SK-N-SH (cell line): ENCODE results near the gene ADNP2. TPM values are rescaled to one million over a fixed set of nuclear protein-coding genes. Genes with fewer than 3 reads are reported as not detected.

Experiments used
- CTCF ChIA-PET: fragments of 300-600, 350-600 bp; formaldehyde crosslinking; extraction: SDS; loops from one replicate; lab custom pipeline; 2021; lab: Yijun Ruan, JAX
- POLR2A ChIA-PET: fragments of 350-600 bp; sonication (Branson Sonifier 250); formaldehyde crosslinking; extraction: SDS; loops from one replicate; lab custom pipeline; 2020; ENCODE audit warnings: antibody characterized with exemption, inconsistent platforms; lab: Yijun Ruan, JAX
- DNase-seq: peaks from one replicate; pipeline ENCODE4 v3.0.0; 2012
- H2AFZ ChIP-seq: fragments of 200-600 bp; sonication (generic); 2 replicates; pipeline ENCODE4 v1.8.1; 2016; ENCODE audit warnings: antibody characterized with exemption, mild to moderate bottlenecking, low read depth
- H3F3A ChIP-seq: fragments of 200-600 bp; sonication (generic); replicated peaks from 2 replicates; pipeline ENCODE3; 2016; ENCODE audit warnings: antibody characterized with exemption, mild to moderate bottlenecking; ENCODE audit not compliant: insufficient read depth
- H3K27ac ChIP-seq, 2 experiments: fragments of 200-500 bp in 1 of 2; fragments of 200-600 bp in 1 of 2; sonication (Bioruptor generic) in 1 of 2; sonication (generic), shearing (Covaris generic) in 1 of 2; 2 replicates each; pipeline versions ENCODE4 v1.5.1 to v1.6.1; 2014 to 2016; ENCODE audit warnings: low read depth in 2 of 2, inconsistent platforms in 1 of 2, low read length in 1 of 2, mild to moderate bottlenecking in 1 of 2, mixed read lengths in 1 of 2
- H3K27me3 ChIP-seq: fragments of 200-600 bp; sonication (generic), shearing (Covaris generic); 2 replicates; pipeline ENCODE4 v1.6.1; 2016; ENCODE audit warnings: mixed run types; ENCODE audit not compliant: insufficient read depth
- H3K36me3 ChIP-seq, 2 experiments: fragments of 200-500 bp in 1 of 2; fragments of 200-600 bp in 1 of 2; sonication (Bioruptor generic) in 1 of 2; sonication (generic) in 1 of 2; replicated peaks in 1 of 2; 2 replicates each; pipeline versions ENCODE3 to v1.5.1; 2014 to 2016; ENCODE audit warnings: low read length in 1 of 2, mild to moderate bottlenecking in 1 of 2; ENCODE audit not compliant: insufficient read depth in 2 of 2, control insufficient read depth in 1 of 2
- H3K4me1 ChIP-seq, 2 experiments: fragments of 200-500 bp in 1 of 2; fragments of 200-600 bp in 1 of 2; sonication (Bioruptor generic) in 1 of 2; sonication (generic), shearing (Covaris generic) in 1 of 2; 2 replicates each; pipeline versions ENCODE4 v1.5.1 to v1.6.1; 2014 to 2016; ENCODE audit warnings: low read depth in 1 of 2, low read length in 1 of 2, mixed run types in 1 of 2; ENCODE audit not compliant: insufficient read depth in 2 of 2, control insufficient read depth in 1 of 2
- H3K4me2 ChIP-seq: fragments of 200-600 bp; sonication (generic), shearing (Covaris generic); 2 replicates; pipeline ENCODE4 v1.6.1; 2017; ENCODE audit warnings: mixed run types
- H3K4me3 ChIP-seq, 2 experiments: fragments of 200-500 bp in 1 of 2; fragments of 200-600 bp in 1 of 2; sonication (Bioruptor generic) in 1 of 2; sonication (generic), shearing (Covaris generic) in 1 of 2; 2 replicates each; pipeline versions ENCODE4 v1.5.1 to v1.8.1; 2014 to 2016; ENCODE audit warnings: low read depth in 2 of 2, inconsistent platforms in 1 of 2, low read length in 1 of 2, mild to moderate bottlenecking in 1 of 2, mixed read lengths in 1 of 2, moderate library complexity in 1 of 2
- H3K79me2 ChIP-seq: fragments of 200-600 bp; sonication (generic); 2 replicates; pipeline ENCODE4 v1.8.1; 2017; ENCODE audit warnings: mild to moderate bottlenecking; ENCODE audit not compliant: insufficient read depth
- H3K9ac ChIP-seq: fragments of 200-600 bp; sonication (generic); 2 replicates; pipeline ENCODE4 v1.6.1; 2017; ENCODE audit warnings: mixed run types
- H3K9me2 ChIP-seq: fragments of 200-600 bp; sonication (generic); 2 replicates; pipeline ENCODE4 v1.6.1; 2017; ENCODE audit warnings: mixed run types
- H3K9me3 ChIP-seq: fragments of 200-600 bp; sonication (generic); 2 replicates; pipeline ENCODE4 v1.6.1; 2017; ENCODE audit warnings: mixed run types, mild to moderate bottlenecking, moderate library complexity
- H4K20me1 ChIP-seq: fragments of 200-600 bp; sonication (generic); 2 replicates; pipeline ENCODE4 v1.6.1; 2017; ENCODE audit warnings: mild to moderate bottlenecking, mixed run types; ENCODE audit not compliant: insufficient read depth
- ELF1 ChIP-seq: IDR thresholded peaks from 2 replicates; pipeline ENCODE4 v1.4.0; 2012
- EP300 ChIP-seq, 2 experiments: IDR thresholded peaks; 2 replicates each; pipeline versions ENCODE4 v1.4.0 to v1.6.1; 2012; ENCODE audit warnings: borderline replicate concordance in 1 of 2, low read depth in 1 of 2, low read length in 1 of 2
- EZH2phosphoT487 ChIP-seq: fragments of 200-600 bp; sonication (generic); IDR thresholded peaks from 2 replicates; pipeline ENCODE4 v1.6.1; 2017; ENCODE audit warnings: low read depth, mixed run types, mild to moderate bottlenecking, antibody characterized with exemption, moderate library complexity, borderline replicate concordance
- FOXJ3 ChIP-seq: sonication (generic); formaldehyde crosslinking; IDR thresholded peaks from 2 replicates; pipeline ENCODE4 v1.5.1; 2020; ENCODE audit warnings: mild to moderate bottlenecking, missing genetic modification reagents
- JUND ChIP-seq: IDR thresholded peaks from 2 replicates; pipeline ENCODE4 v1.4.0; 2012
- MAX ChIP-seq: IDR thresholded peaks from 2 replicates; pipeline ENCODE4 v1.4.0; 2012; ENCODE audit warnings: low read depth
- MEF2A ChIP-seq: IDR thresholded peaks from 2 replicates; pipeline ENCODE4 v1.4.0; 2012; ENCODE audit warnings: low read depth, borderline replicate concordance
- MXI1 ChIP-seq: IDR thresholded peaks from 2 replicates; pipeline ENCODE4 v1.6.1; 2012; ENCODE audit warnings: mild to moderate bottlenecking, low read depth, low read length, improper control_type of control experiment
- PBX3 ChIP-seq: IDR thresholded peaks from 2 replicates; pipeline ENCODE4; 2012
- POLR2AphosphoS5 ChIP-seq: IDR thresholded peaks from 2 replicates; pipeline ENCODE4 v1.6.1; 2012; ENCODE audit warnings: low read depth, low read length
- RAD21 ChIP-seq: IDR thresholded peaks from 2 replicates; pipeline ENCODE4 v1.6.1; 2012; ENCODE audit warnings: mild to moderate bottlenecking, low read length
- RXRA ChIP-seq: IDR thresholded peaks from 2 replicates; pipeline ENCODE4 v1.4.0; 2012; ENCODE audit warnings: low read depth, mild to moderate bottlenecking, borderline replicate concordance
- SIN3A ChIP-seq: IDR thresholded peaks from 2 replicates; pipeline ENCODE4 v1.6.1; 2012; ENCODE audit warnings: low read depth, mild to moderate bottlenecking, low read length, moderate library complexity, borderline replicate concordance
- TAF1 ChIP-seq: IDR thresholded peaks from 2 replicates; pipeline ENCODE4 v1.6.1; 2012; ENCODE audit warnings: low read depth, mild to moderate bottlenecking, low read length, moderate library complexity, borderline replicate concordance
- TCF12 ChIP-seq: IDR thresholded peaks from 2 replicates; pipeline ENCODE4 v1.4.0; 2012
- USF2 ChIP-seq: fragments of 150-350 bp; IDR thresholded peaks from 2 replicates; pipeline ENCODE4 v1.6.1; 2017; ENCODE audit warnings: antibody characterized with exemption, low read length, low read depth, borderline replicate concordance
- ZBTB33 ChIP-seq: IDR thresholded peaks from 2 replicates; pipeline ENCODE4 v1.4.0; 2012; ENCODE audit warnings: low read depth, borderline replicate concordance
- WGBS: methylation state at CpG from one replicate; pipeline ENCODE4 v1.1.6; 2017; ENCODE audit warnings: low lambda C conversion rate; 5-methylcytosine and 5-hydroxymethylcytosine counted together
- polyA plus RNA-seq, 3 experiments: library from polyadenylated mRNA; depleted of rRNA; stranded (reverse); fragments of >200 nt; gene quantifications; 2 replicates each; pipeline ENCODE4 v1.2.3, GENCODE V29; 2012

Gene ADNP2
- polyA plus RNA-seq, 1 of the 3 experiments (the other 2 are of a cell fraction), result 4.3 TPM

- Histone ChIP-seq H2AFZ (no peak overlapping the region), H3K36me3 (no peaks in the 10 kb centered on the region), H3K9me2 (no peaks in the 10 kb centered on the region), H3K9ac (no peak overlapping the region), H3K4me3 (no peak overlapping the region), H3K9me3 (no peaks in the 10 kb centered on the region), H3F3A (peaks cover 3% of the 10 kb centered on the region), H3K4me1 (no peaks in the 10 kb centered on the region), H3K79me2 (no peaks in the 10 kb centered on the region), H3K4me2 (no peak overlapping the region), H3K27ac (no peak overlapping the region), H4K20me1 (no peaks in the 10 kb centered on the region), H3K27me3 (peaks cover 12% of the 10 kb centered on the region; the same call in 1 of the 2 replicates)
- 31% methylated on average over 6 of the region's 8 CpGs for WGBS
- ChIA-PET CTCF (no interaction called here), POLR2A (no interaction called here)
- DNase-seq, result no peak
- TF ChIP-seq PBX3 (no peak), JUND (no peak), USF2 (no peak), POLR2AphosphoS5 (no peak), RAD21 (no peak), FOXJ3 (CRISPR knock-in tag) (no peak), MXI1 (no peak), RXRA (no peak)
These were observed 34.4 kb upstream of the ADNP2 start for GRCh38 chr18:80074697-80075096.

GRCh38 chr18:80075940-80076339, 33.1 kb upstream of the ADNP2 start:
- 45% methylated on average over 7 of the region's 7 CpGs for WGBS

More at GRCh38 chr18:80075940-80076339, 33.1 kb upstream of the ADNP2 start:
- H3K36me3 ChIP-seq, result no peaks in the 10 kb centered on the region
- H3K9me3 ChIP-seq, result no peaks in the 10 kb centered on the region
- H2AFZ ChIP-seq, result no peak overlapping the region
- H3K4me2 ChIP-seq, result no peak overlapping the region
- no peaks in the 10 kb centered on the region for H3F3A ChIP-seq
- H3K27me3 ChIP-seq, result peaks cover 12% of the 10 kb centered on the region; the same call in 1 of the 2 replicates
- H3K4me3 ChIP-seq, result no peak overlapping the region
- no peak overlapping the region for H3K9ac ChIP-seq
- ChIA-PET POLR2A (no interaction called here), CTCF (no interaction called here)
- no peak for DNase-seq
- no peaks in the 10 kb centered on the region for H4K20me1 ChIP-seq
- H3K79me2 ChIP-seq, result no peaks in the 10 kb centered on the region
- no peaks in the 10 kb centered on the region for H3K4me1 ChIP-seq
- no peak overlapping the region for H3K27ac ChIP-seq
- no peak for TF ChIP-seq RXRA
- TF ChIP-seq POLR2AphosphoS5, result no peak
- TF ChIP-seq MAX, result no peak
- TF ChIP-seq TAF1, result no peak
- no peak for TF ChIP-seq EZH2phosphoT487
- no peak for TF ChIP-seq SIN3A
- no peak for TF ChIP-seq FOXJ3 (CRISPR knock-in tag)
- TF ChIP-seq TCF12, result no peak
- no peak for TF ChIP-seq EP300 (IDR thresholded peaks at IDR 0.05; ENCODE audit: borderline replicate concordance in 1 of 2, low read depth in 1 of 2, low read length in 1 of 2)
- TF ChIP-seq ELF1, result no peak
- no peak for TF ChIP-seq MEF2A
- no peak for TF ChIP-seq ZBTB33
- no peaks in the 10 kb centered on the region for H3K9me2 ChIP-seq
